Measurements from ENCODE around the gene UTY. TPM values are rescaled to one million over a fixed set of nuclear protein-coding genes. Genes with fewer than 3 reads are reported as not detected.

The UTY gene
- total and polyA plus RNA-seq, 9 of the 15 experiments (the other 6 are each of a cell fraction or from before 2014, with no cell fraction given) = 0.09 TPM; not detected in 8

DNA sequence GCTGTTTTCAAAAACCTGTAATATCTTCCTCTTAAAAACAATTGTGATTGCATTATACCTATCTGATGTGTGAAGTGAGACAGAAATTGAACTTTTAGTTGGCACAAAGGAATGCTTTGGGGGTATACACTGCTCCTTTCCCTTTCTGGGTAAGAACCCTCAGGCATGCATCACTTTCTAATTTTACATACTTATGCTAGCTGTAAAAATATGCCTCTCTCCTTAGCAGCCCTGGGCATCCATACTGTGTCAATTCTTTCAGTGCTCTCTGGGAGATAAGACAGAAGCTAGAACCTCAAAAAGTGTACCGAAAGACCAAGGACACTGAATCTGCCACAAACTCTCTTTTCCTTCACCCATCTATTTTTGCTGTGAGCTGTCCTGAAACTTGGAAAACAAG lies 246.7 kb downstream of the UTY start:
- DNase-seq (ENCODE audit: extremely low read depth in 1 of 4, low spot score in 3 of 4) (no peak), FAIRE-seq (no peak), ATAC-seq (no peak)
- Histone ChIP-seq H3K4me2 (ENCODE audit: insufficient read depth, low read length) (no peak overlapping the region), H3K9me1 (ENCODE audit: control insufficient read depth, insufficient read depth, low read length) (no peaks in the 10 kb centered on the region), H3K4me3 (no peak overlapping the region), H3K27me3 (ENCODE audit: control insufficient read depth in 2 of 2, insufficient read depth in 2 of 2, low read length in 2 of 2) (no peaks in the 10 kb centered on the region), H4K20me1 (replicated peaks; ENCODE audit: control insufficient read depth, insufficient read depth, low read length) (no peaks in the 10 kb centered on the region), H3K9ac (ENCODE audit: insufficient read depth in 1 of 2, low read depth in 2 of 2, low read length in 2 of 2) (no peak overlapping the region), H3K4me1 (replicated peaks in 1 of 2; ENCODE audit: control insufficient read depth in 2 of 2, insufficient read depth in 2 of 2, low read length in 2 of 2) (no peaks in the 10 kb centered on the region), H3K9me3 (replicated peaks; ENCODE audit: control insufficient read depth, insufficient read depth, low read depth, low read length) (no peaks in the 10 kb centered on the region), H3K27ac (ENCODE audit: extremely low read depth, low read depth, low read length) (no peak overlapping the region), H3K79me2 (ENCODE audit: control insufficient read depth, insufficient read depth, low read length) (no peaks in the 10 kb centered on the region), H2AFZ (ENCODE audit: low read depth, low read length) (no peak overlapping the region), H3K36me3 (ENCODE audit: control insufficient read depth, insufficient read depth, low read length) (no peaks in the 10 kb centered on the region)
- ChIA-PET POLR2A (no interaction called here), CTCF (ENCODE audit: low intra/inter-chr PET ratio) (no interaction called here)
- in situ Hi-C loops (cut with MboI) = no loop called here
- BruUV-seq (replicated peaks) = no TSS peak
- no peak for TF ChIP-seq KLF16 (IDR thresholded peaks at IDR 0.05)
- TF ChIP-seq PHB (CRISPR knock-in tag; IDR thresholded peaks at IDR 0.05) = no peak
- no peak for TF ChIP-seq ZNF23 (CRISPR knock-in tag; IDR thresholded peaks at IDR 0.05)
- TF ChIP-seq, protein P1, sequence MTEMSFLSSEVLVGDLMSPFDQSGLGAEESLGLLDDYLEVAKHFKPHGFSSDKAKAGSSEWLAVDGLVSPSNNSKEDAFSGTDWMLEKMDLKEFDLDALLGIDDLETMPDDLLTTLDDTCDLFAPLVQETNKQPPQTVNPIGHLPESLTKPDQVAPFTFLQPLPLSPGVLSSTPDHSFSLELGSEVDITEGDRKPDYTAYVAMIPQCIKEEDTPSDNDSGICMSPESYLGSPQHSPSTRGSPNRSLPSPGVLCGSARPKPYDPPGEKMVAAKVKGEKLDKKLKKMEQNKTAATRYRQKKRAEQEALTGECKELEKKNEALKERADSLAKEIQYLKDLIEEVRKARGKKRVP (CRISPR knock-in tag; IDR thresholded peaks at IDR 0.05) = no peak
- TF ChIP-seq, protein P2, sequence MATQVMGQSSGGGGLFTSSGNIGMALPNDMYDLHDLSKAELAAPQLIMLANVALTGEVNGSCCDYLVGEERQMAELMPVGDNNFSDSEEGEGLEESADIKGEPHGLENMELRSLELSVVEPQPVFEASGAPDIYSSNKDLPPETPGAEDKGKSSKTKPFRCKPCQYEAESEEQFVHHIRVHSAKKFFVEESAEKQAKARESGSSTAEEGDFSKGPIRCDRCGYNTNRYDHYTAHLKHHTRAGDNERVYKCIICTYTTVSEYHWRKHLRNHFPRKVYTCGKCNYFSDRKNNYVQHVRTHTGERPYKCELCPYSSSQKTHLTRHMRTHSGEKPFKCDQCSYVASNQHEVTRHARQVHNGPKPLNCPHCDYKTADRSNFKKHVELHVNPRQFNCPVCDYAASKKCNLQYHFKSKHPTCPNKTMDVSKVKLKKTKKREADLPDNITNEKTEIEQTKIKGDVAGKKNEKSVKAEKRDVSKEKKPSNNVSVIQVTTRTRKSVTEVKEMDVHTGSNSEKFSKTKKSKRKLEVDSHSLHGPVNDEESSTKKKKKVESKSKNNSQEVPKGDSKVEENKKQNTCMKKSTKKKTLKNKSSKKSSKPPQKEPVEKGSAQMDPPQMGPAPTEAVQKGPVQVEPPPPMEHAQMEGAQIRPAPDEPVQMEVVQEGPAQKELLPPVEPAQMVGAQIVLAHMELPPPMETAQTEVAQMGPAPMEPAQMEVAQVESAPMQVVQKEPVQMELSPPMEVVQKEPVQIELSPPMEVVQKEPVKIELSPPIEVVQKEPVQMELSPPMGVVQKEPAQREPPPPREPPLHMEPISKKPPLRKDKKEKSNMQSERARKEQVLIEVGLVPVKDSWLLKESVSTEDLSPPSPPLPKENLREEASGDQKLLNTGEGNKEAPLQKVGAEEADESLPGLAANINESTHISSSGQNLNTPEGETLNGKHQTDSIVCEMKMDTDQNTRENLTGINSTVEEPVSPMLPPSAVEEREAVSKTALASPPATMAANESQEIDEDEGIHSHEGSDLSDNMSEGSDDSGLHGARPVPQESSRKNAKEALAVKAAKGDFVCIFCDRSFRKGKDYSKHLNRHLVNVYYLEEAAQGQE (IDR thresholded peaks at IDR 0.05; ENCODE audit: borderline replicate concordance) = no peak
- TF ChIP-seq, protein P2 (CRISPR knock-in tag; IDR thresholded peaks at IDR 0.05; ENCODE audit: low read depth) = no peak
- TF ChIP-seq NR2C1 (IDR thresholded peaks at IDR 0.05) = no peak
- TF ChIP-seq NR2C1 (tag; IDR thresholded peaks at IDR 0.05) = no peak
- no peak for TF ChIP-seq FOXJ3 (CRISPR knock-in tag; IDR thresholded peaks at IDR 0.05)
- no peak for TF ChIP-seq BRF1 (IDR thresholded peaks at IDR 0.05; ENCODE audit: borderline replicate concordance, extremely low read depth, insufficient read length)
- TF ChIP-seq, protein P3, sequence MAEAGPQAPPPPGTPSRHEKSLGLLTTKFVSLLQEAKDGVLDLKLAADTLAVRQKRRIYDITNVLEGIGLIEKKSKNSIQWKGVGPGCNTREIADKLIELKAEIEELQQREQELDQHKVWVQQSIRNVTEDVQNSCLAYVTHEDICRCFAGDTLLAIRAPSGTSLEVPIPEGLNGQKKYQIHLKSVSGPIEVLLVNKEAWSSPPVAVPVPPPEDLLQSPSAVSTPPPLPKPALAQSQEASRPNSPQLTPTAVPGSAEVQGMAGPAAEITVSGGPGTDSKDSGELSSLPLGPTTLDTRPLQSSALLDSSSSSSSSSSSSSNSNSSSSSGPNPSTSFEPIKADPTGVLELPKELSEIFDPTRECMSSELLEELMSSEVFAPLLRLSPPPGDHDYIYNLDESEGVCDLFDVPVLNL (CRISPR knock-in tag; IDR thresholded peaks at IDR 0.05; ENCODE audit: low read depth) = no peak
- WGBS (ENCODE audit: insufficient coverage, low coverage, missing lambda C conversion rate) = no CpG with 5 or more reads among the region's 1 CpG
- intact Hi-C loops (cut with micrococcal nuclease) = no loop called here
